SU-DHL-6 (cell line): ENCODE data around the gene TADA2B.

Source experiments
- CTCF ChIP-seq: fragments of 200-600 bp; sonication (generic); IDR thresholded peaks from one replicate; pipeline ENCODE4 v1.5.1; 2017; ENCODE audit warnings: antibody characterized with exemption, mild to moderate bottlenecking, low read length, moderate library complexity; ENCODE audit not compliant: insufficient read depth, poor library complexity, severe bottlenecking
- EZH2phosphoT487 ChIP-seq: fragments of 200-600 bp; sonication (generic), shearing (Covaris generic); conservative IDR thresholded peaks from 2 replicates; pipeline ENCODE4 v1.6.1; 2018; ENCODE audit warnings: mild to moderate bottlenecking, antibody characterized with exemption, low read length, moderate library complexity, mixed read lengths

GRCh38 chr4:7029921-7030320 is 13.3 kb upstream of the TADA2B start:
- TF ChIP-seq CTCF (no peak), EZH2phosphoT487 (no peak)
